HG02571 (cell line): Measurements from ENCODE around the gene RAF1.
"Not testable (repeated sequence)": the region's sequence is repeated elsewhere in the genome, so short reads cannot be mapped to it uniquely, and the experiment has no call there.

Source experiments
- ATAC-seq: cut with Tn5 transposase; IDR thresholded peaks from one replicate; pipeline ENCODE4 v1.9.1; 2021; ENCODE audit warnings: mild to moderate bottlenecking, moderate library complexity; ENCODE audit not compliant: unreplicated experiment

The RAF1 gene

DNA sequence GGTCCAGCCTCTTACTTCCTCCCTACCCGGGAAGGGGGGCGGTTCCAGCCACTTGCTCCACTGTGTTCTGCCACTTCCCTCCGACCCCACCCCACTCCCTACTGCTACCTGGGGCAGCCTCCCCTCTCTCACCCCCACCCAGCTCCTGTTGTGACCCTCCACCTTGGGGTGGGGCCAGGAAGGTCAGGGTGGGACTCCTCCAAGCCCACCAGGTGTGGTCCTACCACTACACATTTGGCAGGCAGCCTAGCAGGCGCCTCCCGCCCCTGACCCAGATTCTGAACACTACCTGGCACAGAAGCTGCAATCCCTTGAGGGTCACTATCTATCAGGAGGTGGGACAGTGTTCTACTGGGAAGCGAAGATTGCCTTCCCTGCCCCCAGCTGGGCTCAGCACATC is 13.7 kb upstream of the RAF1 start:
- no peak for ATAC-seq

DNA sequence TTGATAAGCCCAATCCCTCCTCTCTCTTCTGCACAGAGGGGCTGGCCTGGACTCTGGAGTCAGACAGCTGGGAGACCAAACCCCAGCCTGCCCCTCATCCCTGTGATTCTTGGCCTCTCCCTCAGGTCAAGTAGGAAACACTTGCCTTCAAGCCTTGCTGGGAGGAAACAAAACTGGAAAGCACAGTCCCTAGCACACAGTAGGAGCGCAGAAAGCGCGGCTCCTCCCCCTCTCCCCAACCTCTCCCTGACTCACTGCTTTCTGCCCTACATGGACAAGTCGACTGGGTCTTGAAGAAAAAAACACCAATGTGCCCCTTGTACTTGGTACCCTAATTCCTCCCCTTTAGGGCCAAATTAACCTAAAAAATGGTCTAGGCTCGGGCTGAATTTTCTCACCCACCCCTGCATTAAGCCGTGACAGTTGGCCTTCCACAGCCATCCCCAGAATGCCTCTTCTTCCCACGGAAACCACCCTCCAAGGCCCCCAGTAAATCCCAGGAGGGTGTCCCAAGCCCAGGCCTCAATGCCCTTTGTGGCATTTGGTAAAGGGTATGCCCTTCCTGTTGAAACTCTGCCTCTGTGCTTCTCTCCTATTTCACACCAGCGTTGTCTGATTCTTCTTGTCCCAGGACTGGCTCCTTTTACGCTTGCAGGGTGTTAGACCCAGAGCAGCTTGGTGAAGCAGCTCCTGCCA is 11.3 kb upstream of the RAF1 start:
- no peak for ATAC-seq

DNA sequence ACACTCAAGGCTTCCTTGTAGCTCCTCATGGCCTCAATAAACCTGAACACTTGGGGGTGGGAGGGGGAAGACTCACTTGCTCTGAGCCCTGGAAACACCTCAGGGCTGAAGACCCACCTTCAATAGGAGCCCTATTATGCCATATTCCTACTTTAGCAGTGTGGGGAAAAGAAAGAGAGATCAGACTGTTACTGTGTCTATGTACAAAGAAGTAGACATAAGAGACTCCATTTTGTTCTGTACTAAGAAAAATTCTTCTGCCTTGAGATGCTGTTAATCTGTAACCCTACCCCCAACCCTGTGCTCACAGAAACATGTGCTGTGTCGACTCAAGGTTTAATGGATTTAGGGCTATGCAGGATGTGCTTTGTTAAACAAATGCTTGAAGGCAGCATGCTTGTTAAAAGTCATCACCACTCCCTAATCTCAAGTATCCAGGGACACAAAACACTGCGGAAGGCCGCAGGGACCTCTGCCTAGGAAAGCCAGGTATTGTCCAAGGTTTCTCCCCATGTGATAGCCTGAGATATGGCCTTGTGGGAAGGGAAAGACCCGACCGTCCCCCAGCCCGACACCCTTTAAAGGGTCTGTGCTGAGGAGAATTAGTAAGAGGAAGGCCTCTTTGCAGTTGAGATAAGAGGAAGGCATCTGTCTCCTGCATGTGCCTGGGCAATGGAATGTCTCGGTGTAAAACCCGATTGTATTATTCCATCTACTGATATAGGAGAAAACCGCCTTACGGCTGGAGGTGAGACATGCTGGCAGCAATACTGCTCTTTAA is 10.2 kb upstream of the RAF1 start:
- not testable (repeated sequence) for ATAC-seq

DNA sequence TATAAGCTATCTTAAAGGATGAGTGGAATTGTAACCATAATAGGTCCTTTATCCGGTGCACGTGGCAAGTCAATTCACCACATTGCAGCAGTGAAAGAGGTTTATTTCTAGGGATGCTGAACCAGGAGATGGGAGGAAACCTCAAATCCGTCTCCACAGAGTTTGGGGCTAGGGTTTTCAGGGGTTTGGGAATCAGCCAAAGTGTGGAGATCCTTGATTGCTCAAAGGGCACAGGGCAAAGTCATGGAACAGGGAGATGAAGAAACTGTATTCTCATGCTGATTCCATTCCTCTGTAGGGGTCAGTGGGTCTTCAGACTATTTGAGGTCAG is 7.2 kb upstream of the RAF1 start:
- ATAC-seq = no peak

DNA sequence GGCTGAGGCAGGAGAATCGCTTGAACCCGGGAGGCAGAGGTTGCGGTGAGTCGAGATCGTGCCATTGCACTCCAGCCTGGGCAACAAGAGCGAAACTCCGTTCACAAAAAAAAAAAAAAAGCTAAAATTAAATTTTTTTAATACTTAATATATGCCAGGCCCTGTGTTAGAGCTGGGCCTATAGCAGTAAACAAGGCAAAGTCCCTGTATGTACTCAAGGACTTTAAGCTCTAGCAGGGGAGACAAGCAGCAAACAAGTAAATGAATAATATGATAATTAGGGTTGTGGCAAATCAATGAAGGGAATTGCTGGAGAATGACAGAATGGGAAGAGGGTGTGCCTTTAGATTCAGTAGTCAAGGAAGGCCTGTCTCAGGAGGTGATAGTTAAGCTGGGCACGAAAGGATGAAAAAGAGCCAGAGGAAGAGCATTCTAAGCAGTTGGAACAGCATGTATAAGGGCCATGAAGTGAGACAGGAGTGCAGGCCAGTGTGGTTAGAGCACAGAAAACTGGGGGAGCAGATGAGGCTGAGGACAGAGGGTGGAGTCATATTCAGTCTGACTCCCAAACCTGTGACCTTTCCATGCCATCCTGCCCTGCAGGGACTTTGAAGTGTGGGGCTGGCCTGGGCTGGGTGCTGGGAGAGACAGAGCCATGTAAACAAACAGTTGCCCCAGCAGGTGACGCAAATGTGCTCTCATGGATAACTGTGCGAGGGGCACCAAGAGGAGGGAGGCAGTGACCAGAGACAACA is 6.6 kb upstream of the RAF1 start:
- ATAC-seq = no peak

DNA sequence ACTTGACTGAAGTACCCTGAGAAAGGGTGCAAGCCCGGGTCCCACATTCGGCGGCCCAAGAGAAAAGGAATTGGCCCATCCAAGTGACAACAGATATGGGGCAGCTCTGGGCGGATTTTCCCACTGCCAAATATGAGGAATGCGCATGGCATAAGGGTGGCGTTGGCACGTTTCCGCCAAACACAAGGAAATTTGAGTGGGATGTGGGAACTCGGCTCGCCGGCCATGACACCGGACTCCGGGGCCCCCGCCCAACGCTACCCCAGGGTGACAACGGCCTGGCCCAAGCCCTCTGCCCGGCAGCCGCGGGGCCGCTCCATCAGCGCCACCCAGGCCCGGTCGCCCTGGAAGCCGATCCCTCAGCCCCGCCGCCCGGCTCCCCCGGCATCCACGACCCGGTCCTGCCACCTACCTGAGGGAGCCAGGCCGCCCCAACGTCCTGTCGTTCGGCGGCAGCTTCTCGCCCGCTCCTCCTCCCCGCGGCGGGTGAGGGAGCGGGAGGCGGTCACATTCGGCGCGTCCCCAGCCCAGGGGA is 449 bp downstream of the RAF1 start:
- peak; percentile 34 for ATAC-seq

DNA sequence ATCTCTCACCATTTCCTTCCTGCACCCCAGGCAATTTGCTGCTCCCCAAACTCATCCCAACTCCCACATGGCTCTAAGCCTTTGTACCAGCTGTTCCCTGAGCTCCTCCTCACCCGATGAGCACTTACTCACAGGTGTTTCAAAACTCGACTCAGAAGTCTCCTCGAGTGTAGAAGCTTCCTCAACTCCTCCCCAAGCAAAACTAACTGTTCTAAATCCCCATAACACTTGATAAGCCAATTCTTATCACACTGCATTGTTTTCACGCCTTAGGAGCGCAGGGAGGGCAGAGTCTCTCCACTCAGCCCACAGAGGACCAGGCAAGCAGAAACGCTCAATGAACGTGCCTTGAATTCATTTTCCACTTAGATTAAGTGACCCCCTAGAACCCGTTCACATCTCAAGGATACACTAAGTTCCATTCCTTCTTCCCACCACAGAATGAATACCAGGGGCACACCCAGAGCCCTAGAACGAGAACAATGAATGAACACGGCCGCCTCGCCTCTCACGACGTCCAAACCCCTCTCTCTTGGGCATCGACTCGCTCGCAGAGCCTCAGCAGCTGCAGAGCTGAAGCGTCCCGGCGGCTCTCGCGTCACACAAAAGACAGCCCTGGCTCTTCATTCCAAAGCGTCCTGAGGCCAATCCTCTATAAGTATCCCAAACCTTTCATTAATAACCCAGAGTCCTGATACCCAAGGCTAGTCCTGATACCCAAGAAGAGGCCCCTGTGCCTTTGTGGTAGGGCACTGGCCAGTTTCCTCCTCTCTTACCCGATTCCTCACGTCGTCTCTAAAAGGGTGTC is 1.1 kb downstream of the RAF1 start:
- ATAC-seq = no peak

DNA sequence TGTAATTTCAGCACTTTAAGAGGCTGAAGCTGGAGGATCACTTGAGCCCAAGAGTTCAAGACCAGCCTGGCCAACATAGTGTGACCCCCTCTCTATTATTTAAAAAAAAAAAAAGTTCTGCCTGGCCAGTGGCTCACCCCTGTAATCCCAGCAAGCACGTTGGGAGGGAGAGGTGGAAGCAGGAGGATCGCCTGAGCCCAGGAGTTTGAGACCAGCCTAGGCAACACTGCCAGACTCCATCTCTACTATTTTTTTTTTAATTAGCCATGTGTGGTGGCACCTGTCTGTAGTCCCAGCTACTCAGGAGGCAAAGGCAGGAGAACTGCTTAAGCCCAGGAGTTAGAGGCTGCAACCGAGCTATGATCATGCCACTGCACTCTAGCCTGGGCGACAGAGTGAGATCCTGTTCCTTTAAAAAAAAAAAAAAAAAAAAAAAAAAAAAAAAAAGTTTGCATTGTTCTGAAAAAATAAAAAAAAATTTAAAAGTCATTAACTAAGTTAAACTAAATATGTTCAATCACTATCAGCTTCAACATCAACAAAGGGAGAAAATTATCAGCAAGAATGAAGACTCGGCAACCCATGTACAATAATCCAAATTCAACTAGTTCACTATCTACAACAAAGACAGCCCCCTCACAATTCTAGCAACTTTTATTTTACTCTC is 1.9 kb downstream of the RAF1 start:
- no peak for ATAC-seq

DNA sequence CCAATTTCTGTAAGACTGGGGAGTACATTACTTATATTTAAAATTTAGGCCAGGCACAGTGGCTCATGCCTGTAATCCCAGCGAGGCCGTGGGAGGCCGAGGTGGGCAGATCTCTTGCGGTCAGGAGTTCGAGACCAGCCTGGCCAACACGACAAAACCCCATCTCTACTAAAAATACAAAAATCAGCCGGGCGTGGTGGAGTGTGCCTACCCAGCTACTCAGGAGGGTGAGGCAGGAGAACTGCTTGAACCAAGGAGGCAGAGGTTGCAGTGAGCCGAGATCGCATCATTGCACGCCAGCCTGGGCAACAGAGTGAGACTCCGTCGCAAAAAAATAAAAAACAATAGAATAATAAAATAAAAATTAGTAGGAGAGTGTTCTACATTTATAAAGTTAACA is 2.5 kb downstream of the RAF1 start:
- ATAC-seq = not testable (repeated sequence)

DNA sequence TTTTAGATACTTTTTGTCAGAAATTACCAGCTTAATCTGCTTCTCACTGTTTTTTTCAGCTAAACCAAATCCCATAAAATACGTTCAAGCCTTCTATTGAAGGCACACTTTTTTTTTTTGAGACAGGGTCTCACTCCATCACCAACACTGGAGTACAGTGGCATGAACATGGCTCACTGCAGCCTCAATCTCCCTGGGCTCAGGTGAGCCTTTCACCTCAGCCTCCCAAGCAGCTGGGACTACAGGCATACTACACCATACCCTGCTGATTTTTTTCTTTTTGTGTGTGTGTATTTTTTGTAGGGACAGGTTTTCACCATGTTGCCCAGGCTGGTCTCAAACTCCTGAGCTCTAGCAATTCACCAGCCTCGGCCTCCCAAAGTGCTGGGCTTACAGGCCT is 3.7 kb downstream of the RAF1 start:
- no peak for ATAC-seq

DNA sequence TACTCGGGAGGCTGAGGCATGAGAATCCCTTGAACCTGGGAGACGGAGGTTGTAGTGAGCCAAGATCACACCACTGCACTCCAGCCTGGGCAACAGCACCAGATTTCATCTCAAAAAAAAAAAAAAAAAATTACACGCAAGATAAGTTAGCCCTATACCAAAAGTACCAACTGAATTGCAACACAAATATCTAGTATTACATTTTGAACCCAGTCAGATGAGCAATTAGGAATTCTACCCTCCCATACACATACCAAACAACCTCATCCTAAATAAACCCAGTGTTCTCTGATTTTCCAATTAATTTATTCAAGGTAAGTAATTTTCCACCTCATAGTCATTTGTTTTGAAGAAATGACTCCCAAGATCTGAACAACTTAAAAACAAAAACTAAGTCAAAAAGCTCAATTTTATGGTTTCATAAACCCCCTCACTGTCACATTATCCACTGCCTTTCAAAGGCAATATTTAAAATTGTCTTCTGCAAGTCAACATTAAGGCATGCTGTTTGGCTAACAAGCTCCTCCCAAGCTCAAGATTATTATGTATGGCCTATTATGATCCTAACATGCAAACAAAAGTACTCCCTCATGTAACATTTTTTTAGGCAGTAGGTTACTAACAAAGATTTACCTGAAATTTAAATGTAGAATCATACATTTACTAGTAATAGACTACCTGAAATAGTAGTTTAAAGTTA is 4.5 kb downstream of the RAF1 start:
- no peak for ATAC-seq

DNA sequence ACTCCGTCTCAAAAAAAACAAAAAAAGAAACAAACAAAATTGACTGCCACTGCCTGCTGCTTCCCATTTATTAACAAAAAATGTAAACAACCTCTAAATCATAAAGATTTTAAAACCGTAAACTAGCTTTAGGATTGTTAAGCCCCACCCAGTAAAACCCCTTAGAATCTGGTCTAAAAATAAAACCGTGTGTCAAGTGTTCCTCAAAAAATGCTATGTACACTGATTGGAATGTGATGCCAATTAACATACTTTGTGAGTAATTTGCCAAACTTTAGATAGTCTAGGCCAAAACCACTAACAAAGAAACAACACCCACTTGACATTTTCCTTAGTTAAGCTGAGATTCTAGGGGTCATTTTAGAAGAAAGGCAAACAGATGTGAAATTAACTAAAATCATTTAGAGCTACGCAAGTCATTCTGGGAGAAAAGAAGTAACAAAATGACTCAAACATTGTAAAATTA is 5.3 kb downstream of the RAF1 start:
- no peak for ATAC-seq

DNA sequence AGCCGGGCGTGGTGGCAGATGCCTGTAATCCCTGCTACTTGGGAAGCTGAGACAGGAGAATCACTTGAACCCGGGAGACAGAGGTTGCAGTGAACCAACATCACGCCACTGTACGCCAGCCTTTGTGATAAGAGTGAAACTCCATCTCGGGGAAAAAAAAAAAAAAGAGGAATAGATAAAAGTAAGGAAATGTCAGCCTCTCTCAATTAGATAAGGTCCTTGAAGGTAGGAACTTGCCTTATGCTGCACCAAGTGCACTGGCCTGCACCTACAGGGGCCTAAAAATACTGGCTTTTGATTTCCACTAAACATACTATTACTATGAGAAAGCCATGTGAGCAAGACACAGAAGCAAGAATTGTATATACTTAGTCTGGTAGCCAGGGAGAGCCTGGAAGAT is 7.1 kb downstream of the RAF1 start:
- ATAC-seq = no peak

DNA sequence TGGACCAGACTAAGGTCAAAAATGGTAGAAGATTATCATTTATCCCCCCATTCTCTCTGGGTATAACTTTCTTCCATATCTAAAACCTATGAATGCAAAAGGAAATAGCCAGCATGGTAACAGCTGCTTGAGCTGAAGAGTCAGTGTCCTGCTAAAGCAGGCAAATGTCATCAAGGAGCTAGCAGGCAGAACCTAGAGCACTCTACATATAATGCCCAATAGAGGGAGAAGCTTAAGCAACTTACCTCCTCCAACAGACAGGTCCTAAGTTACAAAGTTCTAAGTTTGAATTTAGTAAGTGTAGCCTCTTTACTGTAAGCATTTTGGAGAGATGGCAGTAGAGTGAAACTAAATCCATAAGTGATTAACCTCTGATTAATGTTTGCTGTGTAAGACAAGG is 7.7 kb downstream of the RAF1 start:
- ATAC-seq = no peak

DNA sequence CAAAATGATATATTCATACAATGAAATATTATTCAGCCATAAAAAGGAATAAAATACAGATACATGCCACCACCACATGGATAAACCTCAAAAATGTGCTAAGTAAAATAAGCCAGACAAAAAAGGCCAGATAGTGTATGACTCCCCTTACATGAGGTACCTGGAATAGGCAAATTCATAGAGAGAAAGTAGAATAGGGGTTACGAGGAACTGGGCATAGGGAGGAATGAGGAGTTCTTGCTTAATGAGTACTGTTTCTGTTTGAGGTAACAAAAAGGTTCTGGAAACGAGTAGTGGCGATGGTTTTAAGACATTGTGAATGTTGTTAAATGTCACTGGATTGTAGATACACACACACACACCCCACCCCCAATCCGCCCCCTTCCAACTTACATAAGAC is 8.2 kb downstream of the RAF1 start:
- no peak for ATAC-seq

DNA sequence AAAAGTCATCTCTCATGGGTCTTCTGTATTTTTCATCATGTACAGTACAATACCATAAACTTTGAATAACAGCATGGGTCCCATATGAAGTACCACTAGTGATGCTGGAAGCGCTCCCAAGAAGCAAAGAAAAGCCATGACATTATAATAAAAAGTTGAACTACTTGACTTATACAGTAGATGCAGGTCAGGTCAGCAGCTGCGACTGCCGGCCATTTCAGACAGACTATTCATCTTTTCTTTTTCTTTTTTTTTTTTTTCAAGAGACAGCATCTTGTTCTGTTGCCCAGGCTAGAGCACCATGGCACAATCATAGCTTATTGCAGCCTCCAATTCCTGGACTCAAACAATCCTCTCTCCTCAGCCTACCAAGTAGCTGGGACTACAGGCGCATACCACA is 10.2 kb downstream of the RAF1 start:
- ATAC-seq = no peak

DNA sequence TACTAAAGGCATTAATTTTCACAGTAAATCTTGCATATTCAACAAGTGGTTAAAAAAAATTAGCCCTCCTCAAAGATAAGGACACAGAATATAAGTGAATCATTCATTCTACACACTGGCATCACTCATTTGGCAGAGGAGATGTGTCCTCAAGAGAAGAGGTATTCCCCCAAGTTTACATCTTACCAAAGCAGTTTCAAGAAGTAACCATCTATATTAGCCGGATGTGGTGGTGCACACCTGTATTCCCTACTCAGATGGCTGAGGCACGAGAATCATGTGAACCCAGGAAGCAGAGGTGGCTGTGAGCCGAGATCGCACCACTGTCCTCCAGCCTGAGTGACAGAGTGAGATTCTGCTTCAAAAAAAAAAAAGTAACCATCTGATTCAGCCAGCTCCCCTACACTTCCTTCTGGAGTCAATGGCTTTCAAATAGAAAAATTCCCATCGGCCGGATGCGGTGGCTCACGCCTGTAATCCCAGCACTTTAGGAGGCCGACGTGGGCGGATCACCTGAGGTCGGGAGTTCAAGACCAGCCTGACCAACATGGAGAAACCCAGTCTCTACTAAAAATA is 15.4 kb downstream of the RAF1 start:
- peak; percentile 47 for ATAC-seq

DNA sequence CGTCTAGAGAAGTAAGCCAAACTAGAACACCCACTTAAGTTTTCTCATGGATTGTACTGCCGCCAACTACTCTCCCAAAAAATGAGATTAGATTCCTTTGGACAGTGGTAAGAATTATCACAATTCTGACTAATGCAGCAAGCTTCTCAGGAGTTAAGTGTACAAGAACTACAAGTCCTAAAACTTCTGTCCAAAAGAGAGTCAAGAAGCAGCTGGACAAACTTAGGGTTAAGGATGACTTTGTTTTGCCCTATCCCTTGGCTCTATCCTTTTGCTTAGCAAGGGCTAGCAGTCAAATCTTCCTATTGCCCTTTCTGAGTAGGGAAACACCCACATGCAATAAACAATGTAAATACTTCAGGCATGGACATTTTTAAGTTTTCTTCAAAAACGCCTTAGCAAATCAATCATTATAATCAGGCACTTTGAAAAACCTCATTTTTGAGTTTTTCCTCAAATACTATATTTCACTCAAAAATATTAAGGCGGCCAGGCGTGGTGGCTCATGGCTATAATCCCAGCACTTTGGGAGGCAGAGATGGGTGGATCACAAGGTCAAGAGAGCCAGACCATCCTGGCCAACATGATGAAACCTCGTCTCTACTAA is 19.5 kb downstream of the RAF1 start:
- ATAC-seq = no peak

DNA sequence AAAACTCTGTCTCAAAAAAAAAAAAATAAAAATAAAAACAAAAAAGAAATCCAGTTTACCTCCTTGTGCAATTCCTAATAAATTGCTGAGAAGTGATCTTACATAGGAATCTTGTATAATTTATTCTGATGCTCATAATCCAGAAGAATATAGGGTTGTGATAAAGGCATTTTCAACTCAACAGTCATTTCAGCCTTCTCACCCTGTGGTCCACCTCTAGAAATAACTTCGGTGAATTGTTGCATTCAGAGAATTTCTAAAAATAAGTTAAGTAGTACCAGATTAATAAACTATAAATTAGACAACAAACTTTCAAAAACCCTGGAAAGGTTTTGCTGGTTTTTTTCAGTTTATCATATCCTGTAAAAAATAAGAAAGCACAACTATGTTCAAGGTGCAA is 20.2 kb downstream of the RAF1 start:
- ATAC-seq = no peak
